Dendritic cell treated with granulocyte-macrophage colony-stimulating factor and Interleukin-4, amounts not matched to agents 40 ng/mL and 50 ng/mL, for 4 days (primary cell): ENCODE results near the gene GPR152.

ENCODE experiments used
- H3K27ac Mint-ChIP-seq: one replicate; pipeline ENCODE4 v1.8.0; 2022; ENCODE audit warnings: mild to moderate bottlenecking, mixed read lengths
- H3K27me3 Mint-ChIP-seq: one replicate; pipeline ENCODE4 v1.8.0; 2022; ENCODE audit warnings: mild to moderate bottlenecking, mixed read lengths
- H3K36me3 Mint-ChIP-seq: one replicate; pipeline ENCODE4 v1.8.0; 2022; ENCODE audit warnings: low read depth, mixed read lengths
- H3K4me1 Mint-ChIP-seq: one replicate; pipeline ENCODE4 v1.8.0; 2022; ENCODE audit warnings: low read depth, mixed read lengths
- H3K4me3 Mint-ChIP-seq: one replicate; pipeline ENCODE4 v1.8.0; 2022; ENCODE audit warnings: mild to moderate bottlenecking, moderate library complexity, mixed read lengths
- H3K9me3 Mint-ChIP-seq: one replicate; pipeline ENCODE4 v1.8.0; 2022; ENCODE audit warnings: mixed read lengths
- intact Hi-C: fragments of 100-400 bp; cut with micrococcal nuclease; formaldehyde crosslinking; loops from one replicate; pipeline ENCODE4 v1.15.0; 2022

The GPR152 gene

DNA sequence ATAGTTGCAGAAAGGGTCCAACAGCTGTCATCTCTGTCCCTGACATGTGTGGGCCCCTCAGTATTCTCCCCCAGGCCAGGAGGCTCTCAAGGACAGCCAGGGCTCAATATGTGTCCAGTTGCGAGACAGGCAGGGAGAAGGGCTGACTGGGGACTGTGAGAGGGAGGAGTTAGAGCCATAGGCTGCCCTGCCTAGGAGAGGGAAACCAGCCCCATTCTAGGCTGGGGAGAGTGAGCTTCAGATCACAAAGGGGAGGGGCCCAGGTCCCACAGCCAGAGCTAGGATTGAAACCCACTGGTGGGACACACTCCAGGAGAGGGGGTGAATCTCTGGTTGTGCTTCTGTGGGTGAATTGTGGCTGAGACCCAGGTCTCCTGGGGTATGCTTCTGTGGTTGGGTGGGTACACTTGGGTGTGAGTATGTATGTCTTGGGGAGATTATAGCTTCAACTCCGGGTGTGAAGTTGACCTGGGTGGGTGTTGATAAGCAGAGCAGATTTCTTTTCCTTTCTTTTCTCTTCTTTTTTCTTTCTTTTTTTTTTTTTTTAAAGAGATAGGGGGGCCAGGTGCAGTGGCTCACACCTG lies 39.2 kb downstream of the GPR152 start:
- Mint-ChIP-seq H3K27ac (no peak overlapping the region), H3K36me3 (no peaks in the 10 kb centered on the region), H3K4me1 (peaks cover 56% of the 10 kb centered on the region), H3K4me3 (no peak overlapping the region), H3K27me3 (peaks cover 74% of the 10 kb centered on the region), H3K9me3 (no peaks in the 10 kb centered on the region)
- intact Hi-C loops: no loop called here

DNA sequence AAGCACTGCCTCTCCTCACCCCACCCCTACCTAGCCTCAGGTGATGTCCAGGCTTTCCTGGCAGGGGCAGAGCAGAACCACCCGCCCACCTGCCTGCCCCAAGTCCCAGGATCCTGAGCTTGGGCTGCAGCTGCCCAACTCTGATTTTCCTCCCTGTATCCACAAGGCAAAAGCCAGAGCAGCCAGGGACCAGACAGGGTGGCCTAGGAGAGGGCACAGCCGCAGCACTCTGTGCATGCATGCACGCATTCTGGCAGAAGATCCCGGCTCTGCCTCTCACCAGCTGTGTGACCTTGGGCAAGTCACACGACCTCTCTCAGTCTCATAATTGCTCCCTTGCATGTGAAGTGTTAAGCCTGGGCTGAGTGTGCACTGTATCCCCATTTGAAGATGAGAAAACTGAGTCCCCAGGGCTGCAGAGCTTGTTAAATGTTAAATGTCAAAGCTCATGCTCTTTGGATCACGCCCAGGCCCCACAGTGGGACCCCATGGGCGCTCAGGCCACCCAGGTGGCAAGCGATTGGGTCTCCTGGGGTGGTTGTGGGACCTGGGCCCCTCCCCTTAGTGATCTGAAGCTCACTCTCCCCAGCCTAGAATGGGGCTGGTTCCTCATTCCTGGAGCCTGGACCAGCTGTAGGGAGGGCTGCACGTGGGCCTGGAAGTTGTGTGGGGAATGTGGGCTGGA lies 39.9 kb downstream of the GPR152 start:
- Mint-ChIP-seq H3K36me3 (no peaks in the 10 kb centered on the region), H3K4me3 (no peak overlapping the region), H3K9me3 (no peaks in the 10 kb centered on the region), H3K27ac (no peak overlapping the region), H3K4me1 (peaks cover 58% of the 10 kb centered on the region), H3K27me3 (peaks cover 67% of the 10 kb centered on the region)
- intact Hi-C loops: no loop called here

DNA sequence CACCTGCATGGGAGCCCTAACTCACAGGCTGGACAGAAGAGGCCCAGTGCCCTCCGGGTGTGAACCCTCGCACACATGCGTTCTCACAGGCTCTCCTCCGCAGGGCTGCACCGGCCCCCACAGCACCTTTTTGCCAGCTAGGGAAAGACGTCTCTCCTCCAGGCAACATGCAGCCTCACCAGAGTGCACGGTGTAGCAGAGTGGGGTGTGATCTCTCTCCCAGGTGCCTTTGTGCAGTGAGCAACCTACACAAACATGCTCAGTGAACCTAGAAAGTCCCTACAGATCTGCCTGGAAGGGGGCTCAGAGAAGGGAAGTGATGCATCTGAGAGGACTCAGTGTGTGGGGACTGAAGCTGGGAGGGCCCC lies 40.8 kb downstream of the GPR152 start:
- Mint-ChIP-seq H3K4me3 (no peak overlapping the region), H3K4me1 (peaks cover 60% of the 10 kb centered on the region), H3K27me3 (peaks cover 59% of the 10 kb centered on the region)

DNA sequence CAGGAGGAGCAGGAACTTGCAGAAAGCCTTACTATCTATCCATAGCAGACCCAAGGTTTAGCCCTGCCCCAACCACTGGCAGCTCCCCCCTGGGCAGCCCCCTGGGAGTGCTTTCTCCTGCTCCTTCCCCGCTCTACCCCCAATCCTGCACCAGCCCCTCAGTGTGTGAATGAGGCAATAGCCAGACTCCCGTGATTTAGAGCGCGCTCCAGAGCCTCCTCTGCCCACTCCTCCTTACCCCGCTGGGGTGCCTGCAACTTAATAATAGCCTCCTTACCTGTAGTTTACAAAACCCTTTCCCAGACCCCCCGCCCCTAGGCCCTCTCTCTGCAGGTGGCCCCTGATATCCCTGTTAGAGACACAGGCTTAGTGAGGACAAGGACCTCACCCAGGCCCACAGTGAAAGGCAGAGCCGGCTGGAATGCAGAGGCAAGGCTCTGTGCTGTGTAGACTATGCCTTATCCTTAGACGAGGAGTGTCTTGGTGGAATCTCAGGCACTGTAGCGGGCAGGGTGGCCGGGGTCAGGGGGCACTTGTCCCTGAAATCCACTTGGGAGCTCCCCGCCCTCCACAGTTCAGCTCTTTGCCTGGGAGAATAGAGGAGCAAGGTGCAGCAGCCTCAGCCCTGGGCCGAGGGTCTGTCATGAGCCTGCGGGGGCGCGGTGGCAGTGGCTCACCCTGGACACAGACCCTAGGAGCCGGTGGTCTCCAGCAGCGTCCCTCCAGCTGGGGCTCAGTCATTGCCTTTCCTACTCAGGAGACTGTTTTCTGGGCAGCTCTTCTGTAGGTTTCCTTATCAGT lies 41.3 kb downstream of the GPR152 start:
- Mint-ChIP-seq H3K9me3 (no peaks in the 10 kb centered on the region), H3K4me3 (no peak overlapping the region), H3K27ac (no peak overlapping the region), H3K36me3 (no peaks in the 10 kb centered on the region), H3K27me3 (peaks cover 53% of the 10 kb centered on the region), H3K4me1 (peaks cover 60% of the 10 kb centered on the region)
- intact Hi-C loops: no loop called here

More for the DNA sequence above, 40.8 kb downstream of the GPR152 start:
- no peaks in the 10 kb centered on the region for H3K36me3 Mint-ChIP-seq
- H3K9me3 Mint-ChIP-seq: no peaks in the 10 kb centered on the region
- no peak overlapping the region for H3K27ac Mint-ChIP-seq
- intact Hi-C loops: no loop called here

DNA sequence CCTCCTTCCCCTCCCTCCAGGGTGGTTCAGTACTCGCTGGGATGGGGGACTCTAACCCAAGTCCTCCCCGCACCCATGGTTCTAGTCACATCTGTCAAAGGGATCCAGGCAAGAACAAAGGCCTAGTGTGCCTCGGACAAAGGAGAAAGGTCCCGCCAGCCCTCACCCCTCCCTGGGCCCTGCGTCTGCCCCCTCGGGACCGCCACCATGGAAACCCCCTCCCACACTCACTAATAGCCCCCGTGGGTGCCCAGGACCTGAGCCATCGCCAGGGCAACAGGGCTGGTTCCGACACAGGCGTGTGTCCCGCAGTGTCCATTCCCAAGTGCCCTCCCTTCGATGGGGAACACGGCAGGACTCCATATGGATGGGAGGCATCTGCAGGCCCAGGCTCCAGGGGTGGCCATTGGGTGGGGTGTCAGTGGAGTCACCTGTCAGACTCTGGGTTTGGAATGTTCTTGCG lies 42.1 kb downstream of the GPR152 start:
- Mint-ChIP-seq H3K4me1 (peaks cover 62% of the 10 kb centered on the region), H3K27me3 (peaks cover 49% of the 10 kb centered on the region), H3K9me3 (no peaks in the 10 kb centered on the region), H3K27ac (no peak overlapping the region), H3K4me3 (no peak overlapping the region), H3K36me3 (no peaks in the 10 kb centered on the region)
- intact Hi-C loops: no loop called here

DNA sequence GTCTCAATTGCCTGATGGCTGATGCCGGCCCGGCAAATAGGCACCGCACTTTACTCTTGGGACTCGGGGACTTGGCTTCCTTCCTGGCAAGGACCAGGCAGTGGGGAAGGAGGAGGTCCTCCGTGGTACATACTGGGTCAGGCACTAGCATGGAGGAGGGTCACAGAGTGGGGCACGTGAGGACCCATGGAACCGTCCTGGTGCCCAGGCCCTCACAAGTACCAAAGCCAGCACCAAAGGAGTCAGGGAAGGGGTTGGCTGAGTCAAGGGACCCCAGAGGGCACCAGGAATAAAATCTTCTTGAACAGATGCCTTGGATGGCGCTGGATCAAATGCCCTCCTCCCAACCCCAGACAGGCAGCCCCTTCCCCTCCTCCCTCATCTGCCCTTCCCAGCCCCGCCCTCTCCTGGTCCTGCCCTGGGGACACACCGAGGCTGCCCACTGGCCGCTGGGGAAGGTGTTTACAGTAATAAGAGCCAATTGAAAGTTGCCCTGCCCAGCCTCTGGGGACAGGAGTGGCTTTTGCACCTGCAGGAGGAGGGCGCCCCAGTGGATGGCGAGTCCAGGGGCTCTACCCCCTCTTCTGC lies 42.7 kb downstream of the GPR152 start:
- Mint-ChIP-seq H3K27ac (no peak overlapping the region), H3K4me3 (peak overlapping the region; percentile 23), H3K4me1 (peaks cover 62% of the 10 kb centered on the region), H3K27me3 (peaks cover 44% of the 10 kb centered on the region), H3K36me3 (no peaks in the 10 kb centered on the region), H3K9me3 (no peaks in the 10 kb centered on the region)
- intact Hi-C loops: no loop called here

DNA sequence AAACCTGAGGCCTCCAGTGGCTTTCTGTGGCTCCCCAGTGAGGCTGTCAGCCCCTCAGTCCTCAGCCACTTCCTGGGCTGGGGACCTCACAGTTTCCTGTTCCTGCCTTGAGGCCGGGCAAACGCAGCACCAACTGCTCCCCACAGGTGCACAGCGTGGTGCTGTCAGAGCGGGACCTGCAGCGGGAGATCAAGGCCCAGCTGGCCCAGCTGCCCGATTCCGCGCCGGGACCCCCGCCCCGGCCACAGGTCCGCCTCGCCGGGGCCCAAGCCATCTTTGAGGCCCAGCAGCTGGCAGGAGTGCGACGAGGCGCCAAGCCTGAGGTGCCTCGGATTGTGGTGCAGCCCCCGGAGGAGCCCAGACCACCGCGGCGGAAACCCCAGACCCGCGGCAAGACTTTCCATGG lies 43.3 kb downstream of the GPR152 start:
- Mint-ChIP-seq H3K36me3 (no peaks in the 10 kb centered on the region), H3K27me3 (peaks cover 38% of the 10 kb centered on the region), H3K27ac (peak overlapping the region; percentile 47), H3K9me3 (no peaks in the 10 kb centered on the region), H3K4me1 (peaks cover 67% of the 10 kb centered on the region), H3K4me3 (no peak overlapping the region)
- intact Hi-C loops: no loop called here

DNA sequence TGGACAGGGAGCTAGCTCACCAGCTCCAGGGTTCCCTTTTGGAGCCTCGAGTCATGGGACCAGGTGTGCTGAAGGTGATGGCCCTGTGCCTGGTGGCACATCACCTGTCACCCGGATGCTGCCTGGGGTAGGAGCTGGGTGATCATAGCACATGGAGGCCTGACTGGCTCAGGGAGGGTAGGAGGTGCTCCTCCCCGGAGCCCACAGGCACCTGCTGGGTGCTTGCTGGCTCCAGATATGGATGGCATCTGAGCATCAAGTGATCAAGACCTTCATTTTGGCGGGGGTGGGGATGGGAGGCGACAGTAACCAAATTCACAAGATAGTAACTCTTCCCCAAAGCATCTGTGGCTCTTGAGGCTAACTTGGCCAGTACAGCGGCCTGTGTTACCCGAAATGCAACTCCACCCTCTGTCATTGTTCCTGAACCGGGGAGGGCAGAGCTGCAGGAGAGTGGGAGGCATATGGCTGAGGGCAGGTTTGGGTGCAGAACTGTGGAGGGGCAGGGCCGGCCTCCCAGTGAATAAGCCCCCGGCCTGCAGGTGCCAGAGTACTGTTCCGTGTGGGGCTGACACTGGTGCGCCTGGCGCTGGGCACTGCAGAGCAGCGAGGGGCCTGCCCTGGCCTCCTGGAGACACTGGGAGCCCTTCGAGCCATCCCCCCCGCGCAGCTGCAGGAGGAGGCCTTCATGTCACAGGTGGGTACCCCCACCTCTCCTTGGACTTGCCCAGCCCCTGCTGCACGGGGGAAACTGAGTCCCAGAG lies 43.9 kb downstream of the GPR152 start:
- intact Hi-C loops: no loop called here
- peak overlapping the region; percentile 47 for H3K27ac Mint-ChIP-seq
- peaks cover 73% of the 10 kb centered on the region for H3K4me1 Mint-ChIP-seq
- H3K36me3 Mint-ChIP-seq: no peaks in the 10 kb centered on the region
- no peaks in the 10 kb centered on the region for H3K9me3 Mint-ChIP-seq
- H3K27me3 Mint-ChIP-seq: peaks cover 31% of the 10 kb centered on the region
- no peak overlapping the region for H3K4me3 Mint-ChIP-seq

DNA sequence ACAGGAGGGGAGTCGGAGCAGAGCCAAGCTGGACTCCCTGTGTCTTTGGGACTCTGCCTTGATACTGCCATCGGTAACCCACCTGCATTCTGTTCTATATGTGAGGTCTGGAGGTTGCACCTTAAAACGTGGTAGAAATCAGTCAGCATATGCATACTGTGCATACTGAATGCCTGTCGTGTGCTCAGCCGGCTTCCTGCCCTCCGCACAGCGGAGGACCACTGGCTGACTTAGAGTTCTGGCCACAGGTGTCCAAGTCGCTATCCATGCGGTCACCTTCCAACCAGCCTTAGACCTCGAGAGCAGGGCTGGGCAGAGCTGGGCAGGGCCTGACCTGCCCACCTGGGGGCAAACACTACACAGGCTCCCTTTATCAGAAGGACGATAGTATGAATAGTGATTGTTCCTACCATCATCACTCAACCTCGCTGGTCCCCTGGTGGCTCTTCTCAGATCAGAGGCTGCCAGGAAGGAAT lies 44.8 kb downstream of the GPR152 start:
- Mint-ChIP-seq H3K27ac (peak overlapping the region; percentile 71), H3K36me3 (no peaks in the 10 kb centered on the region), H3K9me3 (no peaks in the 10 kb centered on the region), H3K4me3 (no peak overlapping the region), H3K4me1 (peaks cover 73% of the 10 kb centered on the region), H3K27me3 (peaks cover 22% of the 10 kb centered on the region)
- intact Hi-C loops: no loop called here

DNA sequence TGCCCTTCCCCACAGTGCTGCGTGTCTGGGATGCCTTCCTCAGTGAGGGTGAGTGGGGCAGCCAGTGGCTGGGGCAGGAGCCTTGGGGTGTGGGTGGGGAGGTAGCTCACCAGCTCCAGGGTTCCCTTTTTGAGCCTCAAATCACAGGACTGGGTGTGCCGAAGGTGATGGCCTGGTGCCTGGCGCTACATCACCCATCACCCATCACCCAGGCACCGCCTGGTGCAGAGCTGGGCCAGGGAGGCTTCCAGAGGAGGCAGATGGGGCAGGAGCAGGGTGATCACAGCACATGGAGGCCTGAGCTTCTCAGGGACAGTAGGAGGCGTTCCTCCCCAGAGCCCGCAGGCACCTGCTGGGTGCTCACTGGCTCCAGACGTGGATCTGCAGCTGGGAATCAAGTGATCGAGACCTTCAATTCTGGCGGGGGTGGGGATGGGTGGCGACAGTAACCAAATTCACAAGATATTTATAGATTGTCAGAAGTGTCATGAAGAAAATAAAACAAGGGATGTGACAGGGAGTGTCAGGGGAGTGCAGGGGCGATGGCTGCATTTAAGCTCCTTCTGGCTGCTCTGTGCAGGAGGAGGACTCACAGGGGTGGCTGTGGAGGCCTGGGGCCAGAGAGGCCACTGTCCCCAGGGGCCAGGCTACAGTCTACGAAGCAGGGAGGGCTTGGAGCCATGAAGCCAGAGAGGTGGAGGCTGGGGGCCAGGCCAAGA lies 45.4 kb downstream of the GPR152 start:
- Mint-ChIP-seq H3K36me3 (no peaks in the 10 kb centered on the region), H3K4me1 (peaks cover 72% of the 10 kb centered on the region), H3K9me3 (no peaks in the 10 kb centered on the region), H3K4me3 (no peak overlapping the region), H3K27ac (peak overlapping the region; percentile 71), H3K27me3 (peaks cover 16% of the 10 kb centered on the region)
- intact Hi-C loops: no loop called here

DNA sequence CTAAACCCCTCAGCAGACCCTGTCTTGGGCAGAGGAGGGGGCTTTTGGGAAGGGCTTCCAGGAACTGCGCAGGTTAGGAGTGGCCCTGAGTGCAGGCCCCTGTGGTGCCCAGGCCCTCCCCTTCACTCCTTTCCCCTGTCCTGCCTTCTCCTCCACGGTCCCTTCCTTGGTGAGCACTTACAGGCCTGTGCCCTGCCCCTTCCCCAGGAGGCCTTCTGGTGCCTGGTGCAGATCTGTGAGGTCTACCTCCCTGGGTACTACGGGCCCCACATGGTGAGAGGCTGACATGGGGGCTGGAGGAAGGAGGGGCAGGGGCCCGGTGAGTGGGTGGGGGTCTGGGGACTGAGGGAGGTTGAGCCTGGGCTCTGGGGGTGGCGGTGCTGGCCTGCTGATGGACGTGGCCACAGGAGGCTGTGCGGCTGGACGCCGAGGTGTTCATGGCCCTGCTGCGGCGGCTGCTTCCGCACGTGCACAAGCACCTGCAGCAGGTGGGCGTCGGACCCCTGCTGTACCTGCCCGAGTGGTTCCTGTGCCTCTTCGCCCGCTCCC lies 46.0 kb downstream of the GPR152 start:
- intact Hi-C loops: no loop called here
- Mint-ChIP-seq H3K4me1 (peaks cover 75% of the 10 kb centered on the region), H3K36me3 (no peaks in the 10 kb centered on the region)

DNA sequence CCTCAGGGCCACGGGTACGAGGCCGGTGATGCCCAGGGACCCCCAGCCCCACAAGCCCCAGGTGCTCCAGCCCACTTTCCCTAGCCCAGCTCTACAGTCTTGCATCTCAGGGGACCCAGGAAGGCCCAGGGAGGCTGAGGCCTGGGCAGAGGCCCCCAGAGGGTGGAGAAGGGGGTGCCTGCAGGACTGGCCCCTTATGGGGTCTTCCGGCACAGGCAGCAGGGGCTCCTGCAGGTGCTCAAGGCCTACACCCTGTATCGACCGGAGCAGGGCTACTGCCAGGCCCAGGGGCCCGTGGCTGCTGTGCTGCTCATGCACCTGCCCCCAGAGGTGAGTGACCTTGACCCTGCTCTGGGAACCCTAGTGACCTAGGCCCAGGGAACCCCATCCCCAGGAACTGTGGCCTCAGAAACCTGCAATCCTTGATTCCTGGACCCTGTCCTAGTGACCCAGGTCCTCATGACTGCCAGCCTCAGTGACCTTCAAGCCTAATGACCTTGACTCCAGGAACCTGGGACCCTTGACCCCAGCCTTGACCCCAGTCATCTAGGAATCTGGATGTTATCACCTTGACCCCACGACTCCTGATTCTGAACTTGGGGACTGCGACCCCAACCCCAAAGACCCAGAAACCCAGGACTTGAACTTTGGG lies 46.7 kb downstream of the GPR152 start:
- Mint-ChIP-seq H3K9me3 (no peaks in the 10 kb centered on the region), H3K4me1 (peaks cover 76% of the 10 kb centered on the region), H3K36me3 (peaks cover under 1% of the 10 kb centered on the region), H3K4me3 (no peak overlapping the region), H3K27me3 (peaks cover 3% of the 10 kb centered on the region), H3K27ac (peak overlapping the region; percentile 82)
- intact Hi-C loops: no loop called here

More for the DNA sequence above, 46.0 kb downstream of the GPR152 start:
- Mint-ChIP-seq H3K27ac (peak overlapping the region; percentile 71), H3K27me3 (peaks cover 10% of the 10 kb centered on the region), H3K4me3 (no peak overlapping the region), H3K9me3 (no peaks in the 10 kb centered on the region)
